Measurements from ENCODE around the gene COL19A1.
"Not testable (repeated sequence)": the region's sequence is repeated elsewhere in the genome, so short reads cannot be mapped to it uniquely, and the experiment has no call there.

Gene COL19A1

DNA sequence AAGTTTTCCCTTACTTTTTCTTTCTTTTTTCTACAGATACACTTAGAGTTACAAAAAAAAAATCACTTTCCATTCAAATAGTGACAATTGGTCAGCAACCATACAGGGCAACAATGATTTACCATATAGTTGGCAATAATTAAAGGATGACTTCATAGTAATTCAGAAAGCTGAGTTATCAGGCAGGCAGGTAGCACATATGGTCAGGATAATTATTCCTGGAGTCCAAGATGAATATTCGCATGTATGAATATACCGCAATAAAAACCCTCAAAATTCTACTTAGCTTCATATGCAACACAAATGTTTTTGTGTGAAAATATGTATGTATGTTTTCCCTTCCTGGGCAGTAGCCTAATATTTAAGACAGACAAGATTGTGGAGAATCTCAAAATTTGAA, 34.5 kb downstream of the COL19A1 start:
- DNase-seq (ENCODE audit: low spot score), result no peak

- DNase-seq (ENCODE audit: low spot score), result no peak
These were observed 35.0 kb downstream of the COL19A1 start for GRCh38 chr6:69901361-69901760.

GRCh38 chr6:69907981-69908498, 41.7 kb downstream of the COL19A1 start:
- peak; percentile 6 for DNase-seq (ENCODE audit: low spot score)

DNA sequence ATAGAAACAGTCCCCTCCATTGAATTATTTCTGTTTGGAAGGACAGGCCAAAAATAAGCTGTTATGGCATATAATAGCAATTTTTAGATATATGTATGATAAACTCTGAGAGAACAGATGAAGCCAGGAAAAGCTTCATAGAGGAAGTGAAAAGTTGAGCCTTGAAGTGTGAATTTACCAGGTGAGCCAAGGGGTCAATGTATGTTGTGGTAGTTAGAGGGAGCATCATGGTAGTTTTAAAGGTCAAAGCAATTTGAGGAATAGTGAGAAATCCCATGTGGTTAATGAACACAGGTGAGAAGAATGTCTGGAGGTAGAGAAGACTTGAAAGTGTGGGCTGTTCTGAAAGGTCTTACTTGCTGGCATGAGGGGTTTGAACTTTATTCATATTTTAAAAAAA, 47.0 kb downstream of the COL19A1 start:
- DNase-seq (ENCODE audit: low spot score), result no peak

GRCh38 chr6:69914015-69914485, 47.7 kb downstream of the COL19A1 start:
- DNase-seq (ENCODE audit: low spot score), result peak; percentile 27

DNA sequence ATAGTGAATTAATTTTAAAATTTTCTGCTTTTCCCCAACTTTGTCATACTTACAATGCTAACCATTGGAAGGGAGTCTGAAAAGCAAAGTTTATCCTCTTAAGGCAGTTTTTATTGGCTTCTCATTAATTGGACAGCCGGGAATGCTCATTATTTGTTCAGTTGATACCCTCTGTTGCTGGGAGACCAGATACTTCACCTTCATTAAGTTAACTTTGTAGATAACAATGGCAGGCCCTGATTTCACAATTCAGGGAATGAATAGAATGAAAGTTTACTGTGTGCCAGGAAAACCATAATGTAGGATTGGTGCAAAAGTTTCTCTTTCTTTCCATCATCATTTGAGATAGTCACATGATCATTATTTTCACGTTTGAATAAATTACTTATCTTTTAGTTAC, 49.0 kb downstream of the COL19A1 start:
- DNase-seq (ENCODE audit: low spot score), result no peak

- no peak for DNase-seq (ENCODE audit: low spot score)
These were observed 51.5 kb downstream of the COL19A1 start for GRCh38 chr6:69917834-69918233.

DNA sequence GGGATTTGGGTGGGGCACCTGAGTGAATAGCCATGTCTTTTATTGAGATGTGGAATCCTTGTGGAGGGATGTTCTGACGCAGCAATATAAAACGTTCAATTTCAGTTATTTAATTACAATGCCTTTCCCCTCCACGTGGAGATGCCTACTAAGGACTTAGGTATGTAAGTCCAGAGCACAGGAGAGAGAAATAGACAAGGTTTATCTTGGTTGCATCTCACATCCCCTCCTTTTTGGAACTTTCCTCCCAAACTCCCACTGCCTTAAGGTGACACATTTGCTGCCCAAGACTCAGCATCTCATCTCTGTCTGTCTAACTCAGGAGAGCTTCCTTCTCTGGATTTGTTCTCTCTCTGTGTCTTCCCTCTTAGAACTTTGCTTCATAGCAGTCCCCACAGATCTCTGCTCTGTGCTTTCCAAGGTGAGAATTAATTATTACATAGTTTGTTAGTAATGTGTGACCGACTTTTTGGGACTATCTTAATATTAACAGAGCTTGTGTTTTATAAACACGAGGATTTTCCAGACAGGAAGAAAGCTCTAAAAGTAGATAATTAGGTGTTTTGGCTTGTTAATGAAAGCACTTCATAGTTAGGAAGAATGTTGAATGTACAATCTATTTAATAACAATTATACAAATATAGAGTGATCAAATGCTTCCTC, 52.6 kb downstream of the COL19A1 start:
- no peak for DNase-seq (ENCODE audit: low spot score)

- DNase-seq (ENCODE audit: low spot score), result not testable (repeated sequence)
These were observed 54.7 kb downstream of the COL19A1 start for GRCh38 chr6:69921066-69921465.

DNA sequence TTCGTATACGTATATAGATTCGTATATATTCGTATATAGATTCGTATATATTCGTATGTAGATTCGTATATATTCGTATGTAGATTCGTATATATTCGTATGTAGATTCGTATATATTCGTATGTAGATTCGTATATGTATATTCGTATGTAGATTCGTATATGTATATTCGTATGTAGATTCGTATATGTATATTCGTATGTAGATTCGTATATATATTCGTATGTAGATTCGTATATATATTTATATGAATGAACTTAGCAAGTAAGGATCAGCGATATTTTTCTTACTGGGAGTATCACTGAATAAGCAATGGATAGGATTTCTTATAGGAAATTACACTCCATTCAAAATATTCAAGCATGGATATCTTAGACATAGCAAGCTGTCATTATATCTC, 55.3 kb downstream of the COL19A1 start:
- not testable (repeated sequence) for DNase-seq (ENCODE audit: low spot score)

- DNase-seq (ENCODE audit: low spot score), result no peak
These were observed 60.4 kb downstream of the COL19A1 start for GRCh38 chr6:69926745-69927144.

GRCh38 chr6:69933239-69933638, 66.9 kb downstream of the COL19A1 start:
- DNase-seq (ENCODE audit: low spot score), result no peak

DNA sequence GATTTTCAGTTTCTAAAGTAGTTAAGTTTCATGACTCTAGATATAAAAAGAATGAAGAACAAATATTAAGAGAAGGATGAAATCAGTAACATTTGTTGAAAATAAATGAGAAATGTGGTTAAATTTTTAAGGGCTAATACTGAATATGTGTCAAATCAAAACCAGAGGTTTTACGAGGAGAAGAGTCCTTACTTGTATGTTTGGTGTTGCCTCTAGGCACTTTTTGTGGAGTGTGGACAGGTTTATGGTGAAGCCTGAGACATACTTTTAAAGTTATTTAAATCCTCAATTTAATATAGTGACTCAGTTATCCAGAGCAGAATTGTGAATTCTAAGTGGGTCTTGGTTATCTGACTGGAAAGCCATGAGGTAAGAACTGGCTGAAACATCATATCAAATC, 68.7 kb downstream of the COL19A1 start:
- DNase-seq (ENCODE audit: low spot score), result no peak

DNA sequence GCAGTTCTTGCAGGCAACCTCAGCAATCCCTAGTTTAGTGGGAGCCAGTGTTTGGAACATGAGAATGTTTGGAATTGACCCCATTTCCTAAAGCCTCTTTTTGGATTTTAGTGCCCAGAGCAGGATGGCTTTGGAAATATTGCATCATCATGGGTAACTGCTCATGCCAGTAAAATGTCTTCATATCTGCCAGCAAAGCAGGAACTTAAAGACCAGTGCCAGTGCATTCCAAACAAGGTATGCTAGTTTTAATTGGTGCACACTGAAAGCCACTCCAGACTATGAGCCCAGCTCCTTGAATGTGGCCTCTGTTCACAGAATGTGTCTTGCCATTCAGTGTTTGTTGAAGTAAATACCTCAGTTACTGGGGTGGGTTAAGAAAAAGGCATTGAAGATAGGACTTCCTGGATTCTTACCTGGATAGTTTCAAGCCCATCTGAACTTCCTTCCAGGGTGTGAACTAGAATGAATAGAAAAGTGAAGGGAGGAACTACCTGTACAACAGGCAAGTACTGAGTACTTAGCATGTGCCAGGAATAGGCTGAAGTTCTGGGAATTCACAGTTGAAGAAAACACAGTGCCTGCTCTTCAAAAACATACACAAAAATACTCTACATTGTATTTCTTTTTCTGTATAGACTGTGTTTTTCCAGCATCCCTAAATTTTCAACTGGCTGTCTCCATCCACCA, 70.5 kb downstream of the COL19A1 start:
- peak; percentile 5 for DNase-seq (ENCODE audit: low spot score)

DNA sequence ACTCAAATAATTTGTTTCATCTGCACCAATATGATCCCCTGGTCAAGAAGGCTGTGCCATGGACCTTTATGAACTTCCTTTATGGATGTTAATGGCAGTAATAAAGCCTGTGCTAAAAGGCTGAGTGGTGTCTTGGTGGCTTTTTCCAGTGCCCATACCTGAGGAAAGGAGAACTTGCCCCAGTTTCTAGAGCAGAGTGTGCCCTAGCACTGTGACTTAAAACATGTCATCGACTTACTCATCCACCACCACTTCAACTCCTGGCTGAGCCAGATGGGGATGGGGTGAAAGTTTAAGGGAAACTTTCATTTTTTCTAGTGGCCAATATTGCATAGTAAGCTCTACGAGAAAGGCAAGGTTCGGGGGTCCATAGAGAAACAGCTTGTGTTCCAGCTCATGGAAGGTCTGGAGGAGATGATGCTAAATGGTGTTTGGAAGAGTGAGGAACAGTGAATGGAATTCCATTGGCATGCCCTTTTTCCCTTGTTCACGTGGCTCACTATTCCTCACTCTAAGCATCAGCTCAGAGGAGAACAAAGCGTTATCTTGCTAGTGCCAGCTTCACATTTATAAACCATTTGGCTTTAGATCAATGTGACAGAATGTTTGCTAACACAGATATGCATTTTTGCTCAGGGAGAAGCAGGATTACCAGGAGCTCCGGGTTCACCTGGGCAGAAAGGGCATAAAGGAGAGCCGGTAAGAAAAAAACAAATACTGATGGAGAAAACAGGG, 71.2 kb downstream of the COL19A1 start:
- no peak for DNase-seq (ENCODE audit: low spot score)

- DNase-seq (ENCODE audit: low spot score), result no peak
These were observed 76.1 kb downstream of the COL19A1 start for GRCh38 chr6:69942485-69942884.

- no peak for DNase-seq (ENCODE audit: low spot score)
These were observed 78.8 kb downstream of the COL19A1 start for GRCh38 chr6:69945192-69945591.

DNA sequence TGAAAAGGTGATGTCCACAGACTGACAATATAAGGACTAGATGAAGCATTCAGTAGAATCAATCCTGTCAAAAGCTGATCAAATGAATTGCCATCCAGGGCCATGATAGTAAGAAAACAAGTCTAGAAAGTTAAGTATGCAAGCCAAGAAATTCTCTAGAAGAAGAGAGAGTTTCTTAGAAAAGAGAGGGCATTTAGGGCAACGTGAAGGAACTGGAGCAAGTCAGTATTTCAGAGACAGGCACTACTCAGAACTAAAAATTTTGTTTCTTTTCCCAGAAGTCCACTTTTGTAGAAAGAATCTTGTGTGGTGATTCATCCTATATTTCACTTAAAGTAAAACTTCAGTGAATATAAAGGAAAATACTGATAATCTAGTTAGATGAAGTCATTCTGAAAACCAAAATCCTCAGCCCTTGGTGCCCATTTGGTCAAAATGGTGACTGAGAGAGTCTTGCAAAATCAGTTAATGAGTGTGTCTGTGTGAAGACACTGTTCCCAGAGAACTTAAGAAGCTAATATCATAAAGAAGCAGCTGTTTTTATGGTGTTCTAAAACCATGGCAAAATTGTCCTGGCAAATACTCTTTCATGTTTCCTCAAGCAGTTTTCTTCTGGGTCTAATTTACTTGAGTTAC, 82.2 kb downstream of the COL19A1 start:
- DNase-seq (ENCODE audit: low spot score), result no peak

DNA sequence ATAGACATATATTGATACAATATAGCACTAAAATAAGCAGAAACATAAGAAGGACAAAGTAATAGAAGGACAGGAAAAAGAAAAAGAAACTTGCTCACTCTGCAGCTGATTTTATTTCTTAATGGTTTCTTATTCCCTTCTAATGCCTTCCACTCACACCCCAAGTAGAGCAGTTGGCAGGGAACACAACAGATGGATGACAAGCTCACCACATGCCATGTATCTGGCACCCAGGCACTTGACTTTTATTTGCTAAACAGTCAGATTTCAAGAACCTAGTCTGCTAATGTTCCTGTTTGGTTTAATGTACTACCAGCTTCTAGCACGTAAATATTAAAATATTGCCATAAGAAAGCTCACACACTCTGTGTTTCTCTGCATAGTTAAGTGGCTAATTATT, 87.1 kb downstream of the COL19A1 start:
- no peak for DNase-seq (ENCODE audit: low spot score)

- no peak for DNase-seq (ENCODE audit: low spot score)
These were observed 88.4 kb downstream of the COL19A1 start for GRCh38 chr6:69954733-69955132.

DNA sequence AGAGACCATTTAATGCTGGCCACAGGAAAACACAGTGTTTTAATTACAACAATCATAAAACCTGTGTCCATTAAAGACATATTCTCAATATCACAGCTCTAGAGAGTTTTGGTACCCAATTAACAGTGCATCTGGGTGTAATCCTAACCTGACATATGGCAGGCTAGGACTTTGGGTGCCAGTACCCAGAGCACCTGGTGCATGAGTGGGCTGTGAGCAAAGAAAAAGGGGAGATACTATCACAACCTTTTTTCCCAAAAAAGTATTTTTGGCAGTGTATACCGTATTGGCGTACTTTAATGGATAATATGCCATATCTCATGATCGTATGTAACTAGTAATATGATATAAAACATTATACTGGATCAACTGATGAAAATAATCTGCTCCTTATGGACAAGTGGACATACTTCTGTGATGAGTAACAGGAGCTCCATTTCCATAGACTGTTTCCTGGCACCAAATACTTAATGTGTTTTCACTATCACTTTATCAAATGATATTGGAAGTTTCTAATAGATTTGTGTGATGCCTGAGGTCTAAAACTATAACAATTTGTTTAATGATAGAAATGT, 91.7 kb downstream of the COL19A1 start:
- DNase-seq (ENCODE audit: low spot score), result no peak

DNA sequence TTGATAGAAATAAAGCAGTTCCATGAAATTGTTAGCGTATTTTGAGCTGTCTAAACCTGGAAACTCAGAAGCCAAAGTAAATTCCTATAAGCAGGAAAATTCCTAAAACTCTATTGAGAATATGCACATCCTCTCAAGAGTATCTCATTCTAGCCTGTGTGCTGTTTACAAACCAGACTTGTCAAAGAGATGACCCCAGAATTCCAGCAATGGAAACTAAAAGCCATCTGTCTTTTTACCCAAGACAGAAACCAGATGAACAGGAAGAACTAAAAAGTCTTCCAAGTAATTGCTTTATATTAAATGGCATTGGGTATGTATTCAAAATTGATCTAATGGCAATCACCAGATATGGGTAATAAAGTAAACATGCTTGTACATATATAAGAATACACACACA, 92.6 kb downstream of the COL19A1 start:
- DNase-seq (ENCODE audit: low spot score), result no peak
